ENCODE data around the gene G0S2. TPM values are rescaled to one million over a fixed set of nuclear protein-coding genes. Genes with fewer than 3 reads are reported as not detected.

G0S2 gene
- polyA plus RNA-seq, 2 of the 4 experiments (the other 2 are of a cell fraction), result 1.1 to 3.0 TPM

DNA sequence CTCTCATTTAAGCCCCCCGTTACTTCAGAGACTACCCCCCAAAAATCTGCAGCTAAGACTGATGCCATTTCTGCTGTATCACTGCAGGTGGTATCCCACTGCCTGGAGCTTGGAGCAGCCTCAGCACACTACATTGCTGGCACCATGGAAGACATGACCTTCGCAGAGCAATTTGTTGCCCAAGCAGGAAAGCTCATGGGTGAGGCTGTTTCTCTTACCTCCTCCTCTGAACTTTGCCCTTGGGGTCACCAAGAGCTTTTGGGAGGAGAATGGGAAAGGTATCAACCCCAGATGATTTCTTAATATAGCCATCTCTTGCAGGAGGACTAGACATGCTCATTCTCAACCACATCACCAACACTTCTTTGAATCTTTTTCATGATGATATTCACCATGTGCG lies 31.4 kb downstream of the G0S2 start:
- CTCF ChIA-PET, result interaction anchor here (0.8 to 1.7 kb wide), 7 partner anchors 9 to 139 kb away, joined by 3 to 9 read pairs (median 4); no protein-coding TSS in a partner anchor
- no peaks in the 10 kb centered on the region for H3K4me1 ChIP-seq
- no peak overlapping the region for H3K4me3 ChIP-seq
- WGBS (ENCODE audit: missing lambda C conversion rate), result 70% methylated on average over 3 of the region's 3 CpGs
- no peak for DNase-seq (ENCODE audit: low read depth in 1 of 2, low spot score in 1 of 2)
- no peak for FAIRE-seq
- no peak overlapping the region for H3K27ac ChIP-seq
- POLR2A ChIA-PET, result no interaction called here
- H3K4me2 ChIP-seq, result no peak overlapping the region
- TF ChIP-seq ZFP36 (IDR thresholded peaks at IDR 0.05; ENCODE audit: borderline replicate concordance, partially characterized antibody) (no peak), EP300 (IDR thresholded peaks at IDR 0.05) (no peak), TFCP2L1 (CRISPR knock-in tag; IDR thresholded peaks at IDR 0.05) (no peak), KDM1A (IDR thresholded peaks at IDR 0.05; ENCODE audit: low read depth) (no peak), ZNF302 (CRISPR knock-in tag; IDR thresholded peaks at IDR 0.05) (no peak), BHLHE40 (IDR thresholded peaks at IDR 0.05; ENCODE audit: low read depth, low read length) (no peak), RCOR1 (IDR thresholded peaks at IDR 0.05; ENCODE audit: low read depth, low read length) (no peak), ESRRA (IDR thresholded peaks at IDR 0.05; ENCODE audit: borderline replicate concordance, low read length) (no peak), RNF2 (IDR thresholded peaks at IDR 0.05; ENCODE audit: borderline replicate concordance, low read depth) (no peak)
- TF ChIP-seq, protein P1, sequence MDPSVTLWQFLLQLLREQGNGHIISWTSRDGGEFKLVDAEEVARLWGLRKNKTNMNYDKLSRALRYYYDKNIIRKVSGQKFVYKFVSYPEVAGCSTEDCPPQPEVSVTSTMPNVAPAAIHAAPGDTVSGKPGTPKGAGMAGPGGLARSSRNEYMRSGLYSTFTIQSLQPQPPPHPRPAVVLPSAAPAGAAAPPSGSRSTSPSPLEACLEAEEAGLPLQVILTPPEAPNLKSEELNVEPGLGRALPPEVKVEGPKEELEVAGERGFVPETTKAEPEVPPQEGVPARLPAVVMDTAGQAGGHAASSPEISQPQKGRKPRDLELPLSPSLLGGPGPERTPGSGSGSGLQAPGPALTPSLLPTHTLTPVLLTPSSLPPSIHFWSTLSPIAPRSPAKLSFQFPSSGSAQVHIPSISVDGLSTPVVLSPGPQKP (IDR thresholded peaks at IDR 0.05; ENCODE audit: low read depth, low read length), result no peak
- ATAC-seq, result no peak
- H3K9me3 ChIP-seq, result no peaks in the 10 kb centered on the region

DNA sequence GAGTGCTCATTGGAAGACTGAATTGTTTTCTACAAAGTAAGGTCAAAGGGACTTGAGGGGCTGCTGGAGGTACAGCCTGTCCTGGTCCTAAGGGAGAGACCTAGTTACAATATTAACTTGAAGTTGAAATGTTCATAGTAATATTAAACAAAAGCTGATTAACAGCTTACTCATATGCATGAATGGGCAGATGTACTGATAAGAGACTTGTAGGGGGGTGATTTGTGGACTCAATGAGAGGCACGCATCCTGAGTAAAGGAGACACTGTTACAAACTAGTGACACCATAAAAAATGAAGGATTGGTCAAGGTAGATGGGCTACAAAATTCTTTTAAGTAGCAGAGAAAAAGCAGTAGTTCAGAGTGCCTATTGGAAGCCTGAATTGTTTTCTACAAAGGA lies 32.1 kb downstream of the G0S2 start:
- ChIA-PET POLR2A (no interaction called here), CTCF (interaction anchor here (0.6 to 1.7 kb wide), 7 partner anchors 10 to 251 kb away, joined by 3 to 9 read pairs (median 4); no protein-coding TSS in a partner anchor)
- TF ChIP-seq, protein P2, sequence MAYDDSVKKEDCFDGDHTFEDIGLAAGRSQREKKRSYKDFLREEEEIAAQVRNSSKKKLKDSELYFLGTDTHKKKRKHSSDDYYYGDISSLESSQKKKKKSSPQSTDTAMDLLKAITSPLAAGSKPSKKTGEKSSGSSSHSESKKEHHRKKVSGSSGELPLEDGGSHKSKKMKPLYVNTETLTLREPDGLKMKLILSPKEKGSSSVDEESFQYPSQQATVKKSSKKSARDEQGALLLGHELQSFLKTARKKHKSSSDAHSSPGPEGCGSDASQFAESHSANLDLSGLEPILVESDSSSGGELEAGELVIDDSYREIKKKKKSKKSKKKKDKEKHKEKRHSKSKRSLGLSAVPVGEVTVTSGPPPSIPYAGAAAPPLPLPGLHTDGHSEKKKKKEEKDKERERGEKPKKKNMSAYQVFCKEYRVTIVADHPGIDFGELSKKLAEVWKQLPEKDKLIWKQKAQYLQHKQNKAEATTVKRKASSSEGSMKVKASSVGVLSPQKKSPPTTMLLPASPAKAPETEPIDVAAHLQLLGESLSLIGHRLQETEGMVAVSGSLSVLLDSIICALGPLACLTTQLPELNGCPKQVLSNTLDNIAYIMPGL (CRISPR knock-in tag; IDR thresholded peaks at IDR 0.05; ENCODE audit: borderline replicate concordance), result no peak
- no peak for TF ChIP-seq HOXA7 (CRISPR knock-in tag; IDR thresholded peaks at IDR 0.05)
- FAIRE-seq (no peak), ATAC-seq (no peak), DNase-seq (ENCODE audit: low read depth in 1 of 2, low spot score in 1 of 2) (no peak)
- Histone ChIP-seq H3K4me3 (no peak overlapping the region), H3K27ac (no peak overlapping the region), H3K4me2 (no peak overlapping the region), H3K9me3 (no peaks in the 10 kb centered on the region), H3K4me1 (no peaks in the 10 kb centered on the region)
- 27% methylated on average over 1 of the region's 1 CpG for WGBS (ENCODE audit: missing lambda C conversion rate)

DNA sequence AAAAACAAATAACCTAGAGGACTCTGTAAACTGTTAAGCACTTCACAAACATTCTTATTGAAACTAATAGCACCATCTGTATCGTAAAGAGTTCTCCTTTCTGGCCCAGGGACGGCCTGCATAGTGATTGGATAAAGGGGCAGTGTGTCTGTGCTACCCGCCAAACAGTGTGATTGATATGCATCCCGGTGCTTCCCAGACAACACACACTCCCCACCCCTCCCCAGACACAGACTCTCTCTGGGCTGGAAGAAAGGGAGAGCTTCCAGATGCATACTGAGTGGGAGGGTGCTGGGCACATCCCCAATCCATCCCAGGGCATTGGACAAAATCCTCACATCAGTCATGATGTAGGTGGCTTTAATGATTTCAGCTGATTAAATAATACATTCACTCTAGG lies 33.1 kb downstream of the G0S2 start:
- FAIRE-seq (no peak), ATAC-seq (no peak)
- POLR2A ChIA-PET, result no interaction called here

DNA sequence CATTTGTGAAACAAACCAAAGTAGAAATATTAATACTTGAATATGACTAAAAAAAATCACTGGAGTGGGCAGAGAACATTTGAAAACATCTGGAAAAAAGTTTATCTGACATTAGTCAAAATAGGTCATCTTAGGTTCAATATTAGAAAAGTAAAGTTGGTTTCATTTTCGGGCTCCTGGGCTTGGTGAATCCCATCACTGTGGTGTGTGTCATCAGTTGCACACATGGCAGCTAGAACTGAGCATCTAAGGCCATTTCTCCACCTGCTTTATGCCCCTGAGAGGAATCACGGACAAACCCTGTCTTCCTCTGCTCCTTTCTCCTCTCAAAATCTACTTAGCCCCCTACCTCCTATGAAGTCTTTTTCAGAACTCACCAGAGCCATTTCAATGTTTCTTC lies 34.9 kb downstream of the G0S2 start:
- POLR2A ChIA-PET, result no interaction called here
- no peak overlapping the region for H3K4me2 ChIP-seq
- H3K4me1 ChIP-seq, result no peaks in the 10 kb centered on the region
- no peak overlapping the region for H3K27ac ChIP-seq
- FAIRE-seq (no peak), DNase-seq (ENCODE audit: low read depth in 1 of 2, low spot score in 1 of 2) (no peak), ATAC-seq (no peak)
- 7% methylated on average over 2 of the region's 2 CpGs for WGBS (ENCODE audit: missing lambda C conversion rate)
- CTCF ChIA-PET, result no interaction called here
- TF ChIP-seq KDM1A (IDR thresholded peaks at IDR 0.05; ENCODE audit: low read depth) (no peak), RNF2 (IDR thresholded peaks at IDR 0.05; ENCODE audit: borderline replicate concordance, low read depth) (no peak), EP300 (IDR thresholded peaks at IDR 0.05) (no peak), ESRRA (IDR thresholded peaks at IDR 0.05; ENCODE audit: borderline replicate concordance, low read length) (no peak), POLR2A (IDR thresholded peaks at IDR 0.05; ENCODE audit: low read length) (no peak), ZC3H11A (IDR thresholded peaks at IDR 0.05) (no peak), CBX2 (IDR thresholded peaks at IDR 0.05; ENCODE audit: borderline replicate concordance, low read depth) (no peak), EHF (CRISPR knock-in tag; IDR thresholded peaks at IDR 0.05) (no peak)
- TF ChIP-seq, protein P3, sequence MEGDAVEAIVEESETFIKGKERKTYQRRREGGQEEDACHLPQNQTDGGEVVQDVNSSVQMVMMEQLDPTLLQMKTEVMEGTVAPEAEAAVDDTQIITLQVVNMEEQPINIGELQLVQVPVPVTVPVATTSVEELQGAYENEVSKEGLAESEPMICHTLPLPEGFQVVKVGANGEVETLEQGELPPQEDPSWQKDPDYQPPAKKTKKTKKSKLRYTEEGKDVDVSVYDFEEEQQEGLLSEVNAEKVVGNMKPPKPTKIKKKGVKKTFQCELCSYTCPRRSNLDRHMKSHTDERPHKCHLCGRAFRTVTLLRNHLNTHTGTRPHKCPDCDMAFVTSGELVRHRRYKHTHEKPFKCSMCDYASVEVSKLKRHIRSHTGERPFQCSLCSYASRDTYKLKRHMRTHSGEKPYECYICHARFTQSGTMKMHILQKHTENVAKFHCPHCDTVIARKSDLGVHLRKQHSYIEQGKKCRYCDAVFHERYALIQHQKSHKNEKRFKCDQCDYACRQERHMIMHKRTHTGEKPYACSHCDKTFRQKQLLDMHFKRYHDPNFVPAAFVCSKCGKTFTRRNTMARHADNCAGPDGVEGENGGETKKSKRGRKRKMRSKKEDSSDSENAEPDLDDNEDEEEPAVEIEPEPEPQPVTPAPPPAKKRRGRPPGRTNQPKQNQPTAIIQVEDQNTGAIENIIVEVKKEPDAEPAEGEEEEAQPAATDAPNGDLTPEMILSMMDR (IDR thresholded peaks at IDR 0.05), result no peak
- TF ChIP-seq, protein P4, sequence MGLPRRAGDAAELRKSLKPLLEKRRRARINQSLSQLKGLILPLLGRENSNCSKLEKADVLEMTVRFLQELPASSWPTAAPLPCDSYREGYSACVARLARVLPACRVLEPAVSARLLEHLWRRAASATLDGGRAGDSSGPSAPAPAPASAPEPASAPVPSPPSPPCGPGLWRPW (IDR thresholded peaks at IDR 0.05), result no peak
- H3K4me3 ChIP-seq, result no peak overlapping the region
- no peaks in the 10 kb centered on the region for H3K9me3 ChIP-seq

More for the DNA sequence above, 33.1 kb downstream of the G0S2 start:
- CTCF ChIA-PET, result interaction anchor here (1.2 to 1.3 kb wide), 2 partner anchors 40 to 106 kb away, joined by 3 to 4 read pairs; no protein-coding TSS in a partner anchor
- no peak for DNase-seq (ENCODE audit: low read depth in 1 of 2, low spot score in 1 of 2)
- Histone ChIP-seq H3K4me1 (no peaks in the 10 kb centered on the region), H3K27ac (no peak overlapping the region), H3K4me3 (no peak overlapping the region), H3K9me3 (no peaks in the 10 kb centered on the region), H3K4me2 (no peak overlapping the region)
- 35% methylated on average over 4 of the region's 4 CpGs for WGBS (ENCODE audit: missing lambda C conversion rate)
- TF ChIP-seq CEBPB (IDR thresholded peaks at IDR 0.05) (no peak), POLR2A (IDR thresholded peaks at IDR 0.05; ENCODE audit: low read length) (no peak), ESRRA (IDR thresholded peaks at IDR 0.05; ENCODE audit: borderline replicate concordance, low read length) (no peak), JUNB (IDR thresholded peaks at IDR 0.05) (no peak), FOSB (CRISPR knock-in tag; IDR thresholded peaks at IDR 0.05) (no peak), PHF8 (IDR thresholded peaks at IDR 0.05; ENCODE audit: borderline replicate concordance, low read depth) (no peak), HDAC2 (IDR thresholded peaks at IDR 0.05) (no peak), HOXA7 (CRISPR knock-in tag; IDR thresholded peaks at IDR 0.05) (no peak), RAD21 (conservative IDR thresholded peaks at IDR 0.05 in 1 of 2, IDR thresholded peaks at IDR 0.05 in 1 of 2) (no peak), HOXB5 (CRISPR knock-in tag; IDR thresholded peaks at IDR 0.05) (no peak)
- TF ChIP-seq, protein P5, sequence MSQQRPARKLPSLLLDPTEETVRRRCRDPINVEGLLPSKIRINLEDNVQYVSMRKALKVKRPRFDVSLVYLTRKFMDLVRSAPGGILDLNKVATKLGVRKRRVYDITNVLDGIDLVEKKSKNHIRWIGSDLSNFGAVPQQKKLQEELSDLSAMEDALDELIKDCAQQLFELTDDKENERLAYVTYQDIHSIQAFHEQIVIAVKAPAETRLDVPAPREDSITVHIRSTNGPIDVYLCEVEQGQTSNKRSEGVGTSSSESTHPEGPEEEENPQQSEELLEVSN (IDR thresholded peaks at IDR 0.05; ENCODE audit: borderline replicate concordance, low read depth), result no peak

Measured in A549 (cell line).